Dedifferentiated amniotic fluid mesenchymal stem cell (primary cell): ENCODE measurements around the gene POTEE.
"Not testable (repeated sequence)": the region's sequence is repeated elsewhere in the genome, so short reads cannot be mapped to it uniquely, and the experiment has no call there.

Experiments
- DNase-seq: peaks from one replicate; pipeline ENCODE4 v3.0.0-alpha.2; 2016; ENCODE audit errors: extremely low spot score

POTEE gene

DNA sequence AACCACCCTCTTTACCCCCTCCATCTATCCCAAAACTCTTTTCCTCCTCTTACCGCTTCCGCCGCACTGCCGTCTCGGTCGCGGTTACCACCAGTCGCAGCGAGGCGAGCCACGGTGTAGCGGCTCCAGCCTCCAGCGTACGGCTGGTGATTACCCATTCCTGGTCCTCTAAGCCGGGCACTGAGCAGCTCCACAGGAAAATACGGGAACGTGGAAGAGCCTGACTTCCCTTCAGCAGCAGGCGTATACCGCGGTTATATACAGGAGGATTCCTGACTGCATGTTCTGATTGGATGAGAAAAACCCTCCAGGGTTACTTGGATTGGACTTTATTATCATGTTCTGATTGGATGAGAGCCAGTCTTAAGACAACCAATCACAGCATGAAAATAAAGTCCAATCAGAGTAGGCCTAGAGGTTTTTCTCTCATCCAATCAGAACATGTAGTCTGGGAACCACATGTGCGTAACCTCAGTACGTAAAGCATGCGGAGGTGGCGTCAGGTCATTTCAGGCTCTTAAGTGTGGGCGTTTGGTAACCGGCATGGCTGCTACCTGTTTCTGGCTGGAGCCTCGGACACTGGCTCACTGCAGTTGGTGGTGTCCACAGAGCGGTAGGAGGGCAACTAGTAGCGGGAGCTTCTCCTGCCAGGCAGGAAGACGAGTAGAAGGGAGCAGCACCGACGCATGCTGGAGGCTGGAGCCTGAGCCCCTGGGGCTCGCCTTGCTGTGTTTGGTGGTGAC, at the start of gene POTEE:
POTEE (plus strand) TSS at position 507 of the 743 bp plus-strand sequence. CDS start 8,867 bp downstream, outside the sequence.
- not testable (repeated sequence) for DNase-seq

DNA sequence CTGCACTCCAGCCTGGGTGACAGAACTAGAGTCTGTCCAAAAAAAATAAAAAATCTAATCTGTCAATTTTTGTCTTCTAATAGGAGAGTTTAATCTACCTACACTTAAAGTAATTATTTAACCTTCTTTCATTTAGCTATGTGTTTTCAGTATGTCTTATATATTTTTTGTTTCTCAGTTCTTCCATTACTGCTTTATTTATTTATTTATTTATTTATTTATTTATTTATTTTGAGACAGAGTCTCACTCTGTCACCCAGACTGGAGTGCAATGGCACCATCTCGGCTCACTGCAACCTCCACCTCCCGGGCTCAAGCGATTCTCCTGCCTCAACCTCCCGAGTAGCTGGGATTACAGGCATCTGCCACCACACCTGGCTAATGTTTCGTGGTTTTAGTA, 43.8 kb upstream of the POTEE start:
- DNase-seq, result not testable (repeated sequence)

DNA sequence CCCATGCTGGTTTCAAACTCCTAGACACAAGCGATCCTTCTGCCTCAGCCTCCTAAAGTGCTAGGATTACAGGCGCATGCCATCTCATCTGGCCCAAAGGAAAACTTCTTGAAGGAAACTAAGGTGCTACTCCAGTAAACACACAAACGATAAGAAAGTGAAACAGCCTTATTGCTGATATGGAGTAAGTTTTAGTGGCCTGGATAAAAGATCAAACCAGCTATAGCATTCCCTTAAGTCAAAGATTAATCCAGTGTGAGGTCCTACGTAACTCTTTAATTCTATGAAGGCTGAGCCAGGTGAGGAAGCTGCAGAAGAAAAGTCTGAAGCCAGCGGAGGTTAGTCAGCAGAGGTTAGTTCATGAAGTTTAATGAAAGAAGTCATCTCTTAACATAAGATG, 40.8 kb upstream of the POTEE start:
- no peak for DNase-seq

DNA sequence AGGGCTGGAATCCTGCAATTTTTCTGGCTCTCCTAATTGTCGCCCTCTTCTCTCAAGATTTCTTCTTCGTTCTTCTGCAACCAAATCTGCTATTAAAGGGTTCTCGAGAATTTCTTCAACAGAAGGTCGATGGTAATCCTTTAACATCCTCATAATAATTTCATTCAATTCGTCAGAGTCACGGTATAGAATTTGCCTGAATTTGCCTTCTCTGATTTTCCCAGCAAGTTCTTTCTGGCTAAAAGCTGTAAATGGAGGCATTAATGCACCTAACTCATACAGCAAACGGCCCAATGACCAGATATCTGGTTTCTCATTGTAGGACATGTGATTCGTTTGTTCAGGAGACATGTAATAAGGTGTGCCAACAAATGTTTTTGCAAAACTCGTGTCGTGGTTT, 31.3 kb upstream of the POTEE start:
- not testable (repeated sequence) for DNase-seq

DNA sequence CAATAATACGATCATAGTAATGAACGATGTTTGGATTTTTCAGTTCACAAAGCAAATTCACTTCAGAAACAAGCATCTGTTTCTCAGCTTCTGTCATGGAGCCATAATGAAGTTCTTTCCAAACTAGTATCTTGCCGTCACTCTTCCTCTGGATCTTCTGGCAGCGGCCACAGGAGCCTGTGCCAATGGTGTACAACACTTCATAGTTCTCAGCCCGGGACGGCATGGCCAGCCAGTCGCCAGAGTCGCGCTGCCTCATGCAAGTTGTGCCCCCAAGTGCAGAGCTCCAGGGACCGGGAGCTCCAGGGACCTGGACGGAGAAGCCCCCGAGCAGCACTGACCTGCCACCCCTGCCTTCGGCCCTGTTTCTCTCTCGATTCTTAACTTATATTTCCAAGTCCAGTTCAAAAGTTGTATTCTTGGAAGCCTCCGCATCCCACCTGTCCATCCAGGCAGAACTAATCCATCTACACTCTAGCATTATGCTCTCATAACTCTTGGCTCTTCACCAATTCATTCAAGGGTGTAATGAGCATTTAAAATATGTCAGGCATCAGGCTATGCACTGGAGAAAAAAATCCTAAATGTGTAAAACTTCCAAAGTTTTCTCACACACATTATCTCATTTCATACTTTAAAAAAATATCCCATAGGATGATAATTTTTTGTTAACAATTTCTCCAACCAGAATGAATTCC, 30.5 kb upstream of the POTEE start:
- not testable (repeated sequence) for DNase-seq

DNA sequence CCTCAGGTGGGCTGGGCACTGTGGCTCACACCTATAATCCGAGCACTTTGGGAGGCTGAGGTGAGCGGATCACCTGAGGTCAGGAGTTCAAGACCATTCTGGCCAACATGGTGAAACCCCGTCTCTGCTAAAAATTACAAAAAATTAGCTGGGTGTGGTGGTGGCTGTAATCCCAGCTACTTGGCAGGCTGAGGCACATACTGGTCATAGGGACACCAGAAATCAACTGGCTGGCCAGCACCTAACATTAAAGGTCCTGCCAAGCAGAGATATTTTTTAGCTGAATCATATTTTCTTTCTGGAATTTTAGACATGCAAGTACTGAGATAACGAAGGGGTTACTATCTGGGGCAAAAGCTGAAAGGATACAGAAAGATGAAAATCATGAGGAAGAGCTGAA, 27.9 kb upstream of the POTEE start:
- DNase-seq, result not testable (repeated sequence)

DNA sequence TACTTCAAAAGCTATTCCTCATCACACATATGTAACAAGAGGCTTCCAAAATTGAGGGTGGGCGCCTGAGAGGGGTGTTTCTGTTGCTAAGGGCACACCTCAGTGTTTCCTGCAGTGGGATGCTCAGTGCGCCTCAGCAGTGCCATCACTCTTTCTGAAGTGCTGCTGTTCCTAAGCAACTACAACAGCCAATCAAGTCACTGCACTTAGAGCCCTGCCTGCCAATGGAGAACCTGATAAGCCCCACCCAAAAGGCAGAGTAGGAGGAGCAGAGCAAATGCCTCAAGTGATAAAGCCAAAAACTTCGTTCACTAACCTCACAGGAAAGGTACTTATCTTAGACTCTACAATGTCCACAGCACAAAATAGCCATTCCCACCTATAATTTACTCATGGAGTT, 15.9 kb upstream of the POTEE start:
- not testable (repeated sequence) for DNase-seq

DNA sequence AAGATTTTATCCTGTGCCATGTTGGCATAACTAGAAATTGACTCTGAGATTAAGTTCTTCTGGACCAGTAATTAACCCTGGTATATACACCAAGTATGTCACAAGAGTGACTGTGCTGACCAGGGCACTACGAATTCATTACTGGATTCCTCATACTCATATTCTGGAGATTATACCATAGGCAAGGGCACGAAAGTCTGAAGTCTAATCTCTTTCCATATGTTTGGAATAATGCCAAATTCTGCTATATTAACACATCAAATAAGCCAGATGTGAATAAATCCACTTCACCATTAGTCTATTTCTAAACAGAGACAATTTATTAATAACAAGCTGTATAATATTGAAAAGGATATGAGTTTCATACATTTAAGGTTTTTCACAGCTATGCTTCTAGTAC, 13.2 kb upstream of the POTEE start:
- not testable (repeated sequence) for DNase-seq

DNA sequence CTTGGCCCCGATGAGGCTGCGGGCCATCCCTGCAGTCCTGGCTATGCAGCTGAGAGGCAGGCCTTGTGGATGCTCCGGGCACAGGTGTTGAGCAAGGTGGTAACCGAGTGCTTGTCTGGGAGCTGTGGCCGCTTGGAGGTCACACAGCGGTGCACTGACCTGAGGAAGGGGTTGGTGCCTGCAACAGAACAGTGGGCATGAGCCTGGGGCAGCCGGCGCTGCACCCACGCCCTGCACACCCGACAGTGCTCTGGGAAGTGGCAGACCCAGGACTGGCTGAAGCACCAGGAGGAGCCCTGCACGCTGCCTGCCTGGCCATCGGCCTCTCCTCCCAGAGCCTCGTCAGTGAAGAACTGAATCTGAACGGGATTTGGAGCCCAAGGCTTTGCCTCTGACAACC, 8.2 kb upstream of the POTEE start:
- no peak for DNase-seq

DNA sequence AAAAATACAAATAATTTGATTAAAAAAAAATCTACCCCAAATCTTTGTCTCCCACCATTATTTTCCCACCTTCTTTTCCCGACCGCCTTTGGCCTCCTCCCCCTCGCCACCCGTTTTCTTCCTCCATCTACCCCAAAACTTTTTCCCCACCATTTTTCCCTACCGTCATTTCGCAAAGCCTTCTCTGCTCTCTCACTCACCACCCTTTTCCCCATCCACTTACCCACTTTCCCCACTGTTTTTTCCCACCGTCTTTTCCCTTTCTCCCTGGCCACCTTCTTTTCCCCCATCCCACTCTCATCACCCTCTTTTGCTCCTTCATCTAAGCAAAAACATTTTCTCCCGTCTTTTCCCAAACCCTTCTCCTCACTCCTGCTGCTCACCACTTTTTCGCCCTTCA, 1.5 kb upstream of the POTEE start:
- not testable (repeated sequence) for DNase-seq

DNA sequence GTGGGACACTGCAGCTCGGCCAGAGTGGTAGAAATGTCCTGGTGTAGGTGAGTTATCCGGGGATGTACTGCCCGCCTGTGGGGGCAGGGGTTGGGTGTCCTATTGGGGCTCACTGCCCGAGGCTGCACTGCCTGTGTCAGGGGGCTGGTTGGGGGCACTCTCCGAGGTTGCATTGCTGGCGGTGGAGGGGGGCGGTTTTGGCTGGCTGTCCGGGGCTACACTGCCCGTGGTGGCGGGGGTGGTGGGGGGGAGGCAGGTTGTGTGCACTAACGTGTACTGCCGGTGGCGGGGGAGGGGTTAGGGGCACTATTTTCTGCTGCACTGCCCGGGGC, 403 bp downstream of the POTEE start:
- DNase-seq, result not testable (repeated sequence)

DNA sequence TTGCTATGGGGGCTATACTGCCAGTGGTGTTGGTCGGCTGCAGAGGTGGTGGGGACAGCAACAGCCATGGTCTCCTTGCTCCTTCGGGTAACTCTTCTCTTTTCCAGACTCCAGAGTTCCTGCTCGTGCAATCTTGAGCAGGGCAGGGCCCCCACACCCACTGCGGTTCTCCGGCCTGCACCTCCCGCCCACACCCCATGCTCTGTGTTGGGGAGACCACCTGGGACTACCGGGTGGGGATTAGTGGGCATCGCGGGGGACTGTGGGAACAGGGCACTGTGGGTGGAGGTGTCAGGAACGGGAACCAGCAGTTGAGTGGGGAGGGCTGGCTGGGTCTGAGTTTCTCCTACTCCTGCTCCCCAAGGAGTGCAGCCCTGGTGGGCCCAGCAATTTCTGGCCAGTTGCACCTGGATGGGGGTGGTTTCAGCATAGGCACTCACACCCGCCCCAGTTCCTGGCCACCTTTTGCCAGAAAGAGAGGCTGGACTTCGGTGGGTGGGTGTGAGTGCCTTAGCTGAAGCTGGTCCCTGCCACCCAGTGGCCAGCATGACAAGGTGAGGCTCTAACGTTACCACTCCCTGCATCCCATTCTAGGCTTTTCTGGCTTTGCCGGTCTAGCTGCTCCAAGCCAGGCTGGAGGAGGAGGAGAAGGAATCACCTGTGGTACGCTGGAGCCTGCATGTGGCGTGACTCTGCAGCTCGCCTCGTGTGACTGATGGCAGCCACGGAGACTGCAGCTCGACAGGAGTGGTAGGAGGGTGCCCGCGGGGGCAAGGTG, 1.3 kb downstream of the POTEE start:
- not testable (repeated sequence) for DNase-seq

DNA sequence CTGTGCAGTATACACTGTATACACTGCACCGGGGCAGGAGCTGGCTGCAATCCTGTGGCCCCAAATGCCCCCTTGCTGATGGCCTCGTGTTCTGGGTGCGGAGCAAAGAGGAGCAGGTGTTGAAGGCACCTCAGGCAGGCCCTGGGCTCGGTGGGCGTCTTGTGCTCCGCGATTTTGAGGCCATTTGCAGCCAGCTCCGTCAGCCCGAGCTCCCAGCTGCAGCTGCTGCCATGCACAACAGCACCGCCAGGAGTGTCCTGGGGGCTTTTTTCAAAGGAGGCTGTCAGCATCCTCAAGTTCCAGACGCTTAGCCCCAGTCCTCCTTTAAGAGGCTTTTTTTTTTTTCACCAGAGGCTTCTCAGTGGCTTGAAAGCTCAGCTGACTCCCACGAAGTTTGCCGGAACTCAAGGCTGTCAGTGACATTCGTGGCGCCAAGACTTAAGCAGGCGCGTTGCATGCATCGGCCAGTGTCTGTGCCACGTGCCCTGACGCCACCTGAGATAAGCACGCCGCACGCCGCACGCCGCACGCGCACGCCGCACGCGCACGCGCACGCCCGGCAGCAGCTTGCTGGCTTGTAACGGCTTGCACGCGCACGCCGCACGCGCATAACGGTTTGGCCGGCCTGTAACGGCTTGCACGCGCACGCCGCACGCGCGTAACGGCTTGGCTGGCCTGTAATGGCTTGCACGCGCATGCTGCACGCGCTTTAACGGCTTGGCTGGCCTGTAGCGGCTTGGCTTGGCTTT, 8.1 kb downstream of the POTEE start:
- not testable (repeated sequence) for DNase-seq

DNA sequence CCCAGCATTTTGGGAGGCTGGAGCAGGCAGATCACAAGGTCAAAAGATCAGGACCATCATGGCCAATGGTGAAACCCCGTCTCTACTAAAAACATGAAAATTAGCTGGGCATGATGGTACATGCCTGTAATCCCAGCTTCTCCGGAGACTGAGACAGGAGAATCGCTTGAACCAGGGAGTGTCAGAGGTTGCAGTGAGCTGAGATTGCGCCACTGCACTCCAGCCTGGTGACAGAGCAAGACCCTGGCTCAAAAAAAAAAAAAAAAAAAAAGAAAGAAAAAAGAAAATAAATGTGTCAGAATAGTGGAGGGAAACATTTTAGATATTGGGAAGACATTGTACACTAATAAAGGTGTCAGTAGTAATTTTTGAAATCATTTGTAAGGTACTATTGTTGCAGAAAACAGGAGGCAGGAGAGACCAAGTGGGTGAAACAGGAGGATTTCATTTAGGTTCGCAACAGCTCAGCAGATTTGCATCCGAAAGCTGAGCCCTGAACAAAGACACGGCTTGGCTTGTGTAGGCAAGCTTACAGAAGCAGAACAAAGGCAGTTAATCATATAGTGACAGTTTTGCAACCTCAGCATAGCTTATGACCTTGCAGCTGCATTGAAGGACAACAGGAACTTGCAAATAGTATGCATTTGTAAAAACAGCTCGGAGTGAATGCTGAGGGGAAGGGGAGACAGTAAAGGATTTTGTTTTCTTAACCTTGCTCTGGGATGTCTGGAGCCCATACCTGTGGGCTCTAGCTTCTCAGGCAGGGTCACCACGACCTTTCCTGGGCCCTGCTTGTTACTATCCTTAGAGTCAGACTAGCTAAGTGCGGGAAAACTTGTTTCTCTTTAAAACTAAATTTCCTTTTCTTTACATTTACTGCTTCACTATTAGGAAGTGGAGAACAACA, 26.5 kb downstream of the POTEE start:
- not testable (repeated sequence) for DNase-seq
